Fibroblast of villous mesenchyme (primary cell): Measurements from ENCODE around the gene UBE2D2. TPM values are rescaled to one million over a fixed set of nuclear protein-coding genes. Genes with fewer than 3 reads are reported as not detected.
A peak's percentile ranks its signal among the peaks of the same experiment; 100 is the strongest.
"Not testable (repeated sequence)": the region's sequence is repeated elsewhere in the genome, so short reads cannot be mapped to it uniquely, and the experiment has no call there.

ENCODE experiments used
- DNase-seq: peaks from one replicate; pipeline ENCODE4 v3.0.0-alpha.2; 2010; ENCODE audit warnings: low read depth
- H3K4me3 ChIP-seq: 2 replicates; pipeline ENCODE4 v1.5.1; 2011; ENCODE audit warnings: low read depth, mild to moderate bottlenecking, low read length
- CTCF ChIP-seq: IDR thresholded peaks from 2 replicates; pipeline ENCODE4 v1.5.1; 2012; ENCODE audit warnings: low read depth, mild to moderate bottlenecking, low read length; ENCODE audit not compliant: insufficient read depth
- total RNA-seq: library from RNA; depleted of rRNA; stranded (reverse); fragments of >200 nt; gene quantifications from 2 replicates; pipeline ENCODE4 v1.2.3, GENCODE V29; 2012

The UBE2D2 gene
- total RNA-seq, 1 donor: 56.6 TPM

GRCh38 chr5:139531772-139532169, 29.4 kb upstream of the UBE2D2 start:
- no peak overlapping the region for H3K4me3 ChIP-seq
- TF ChIP-seq CTCF: no peak
- DNase-seq: no peak

- DNase-seq: peak; percentile 41
- peak; percentile 6 for TF ChIP-seq CTCF
- H3K4me3 ChIP-seq: no peak overlapping the region
Observed at GRCh38 chr5:139543423-139543991, 17.6 kb upstream of the UBE2D2 start.

GRCh38 chr5:139546593-139546992, 14.5 kb upstream of the UBE2D2 start:
- not testable (repeated sequence) for H3K4me3 ChIP-seq, DNase-seq

- no peak for TF ChIP-seq CTCF
- no peak overlapping the region for H3K4me3 ChIP-seq
Observed at GRCh38 chr5:139549162-139549894, 11.8 kb upstream of the UBE2D2 start.

GRCh38 chr5:139550051-139550872, 10.9 kb upstream of the UBE2D2 start:
- H3K4me3 ChIP-seq: not testable (repeated sequence)
- DNase-seq: peak; percentile 51

More at GRCh38 chr5:139549162-139549894, 11.8 kb upstream of the UBE2D2 start:
- no peak for DNase-seq

GRCh38 chr5:139551191-139551889, 9.8 kb upstream of the UBE2D2 start:
- H3K4me3 ChIP-seq: no peak overlapping the region
- TF ChIP-seq CTCF: no peak

GRCh38 chr5:139552893-139553575, 8.1 kb upstream of the UBE2D2 start:
- TF ChIP-seq CTCF: no peak
- no peak for DNase-seq
- H3K4me3 ChIP-seq: no peak overlapping the region

More at GRCh38 chr5:139551191-139551889, 9.8 kb upstream of the UBE2D2 start:
- DNase-seq: no peak
